HepG2 (cell line): ENCODE measurements around the gene ITM2B. TPM values are rescaled to one million over a fixed set of nuclear protein-coding genes. Genes with fewer than 3 reads are reported as not detected.

Experiments
- BCL6 ChIP-seq: IDR thresholded peaks from 2 replicates; pipeline ENCODE4 v1.6.1; 2016; ENCODE audit warnings: missing genetic modification reagents, missing compliant biosample characterization
- GATAD2A ChIP-seq: IDR thresholded peaks from 2 replicates; pipeline ENCODE4 v1.6.1; 2016
- GFI1 ChIP-seq: sonication (generic); formaldehyde crosslinking; IDR thresholded peaks from 2 replicates; pipeline ENCODE4 v1.5.0; 2020; ENCODE audit warnings: missing genetic modification reagents, mild to moderate bottlenecking, borderline replicate concordance
- HES4 ChIP-seq: sonication (generic); formaldehyde crosslinking; IDR thresholded peaks from 2 replicates; pipeline ENCODE4 v1.9.0; 2021; ENCODE audit warnings: mild to moderate bottlenecking, missing genetic modification reagents, borderline replicate concordance
- HOXA7 ChIP-seq: sonication (generic); formaldehyde crosslinking; IDR thresholded peaks from 2 replicates; pipeline ENCODE4 v1.8.1; 2022; ENCODE audit warnings: mild to moderate bottlenecking, missing genetic modification reagents, moderate library complexity
- KAT8 ChIP-seq: IDR thresholded peaks from 2 replicates; pipeline ENCODE4 v1.6.1; 2016; ENCODE audit warnings: missing genetic modification reagents, missing compliant biosample characterization
- KDM5B ChIP-seq: sonication (generic); formaldehyde crosslinking; IDR thresholded peaks from 2 replicates; pipeline ENCODE4 v1.4.0; 2020; ENCODE audit warnings: missing genetic modification reagents, mild to moderate bottlenecking, borderline replicate concordance
- MIER3 ChIP-seq: IDR thresholded peaks from 2 replicates; pipeline ENCODE4 v1.6.1; 2016; ENCODE audit warnings: missing compliant biosample characterization, borderline replicate concordance
- TBX2 ChIP-seq: sonication (generic); formaldehyde crosslinking; IDR thresholded peaks from 2 replicates; pipeline ENCODE4 v1.5.0; 2020; ENCODE audit warnings: missing genetic modification reagents, mild to moderate bottlenecking, borderline replicate concordance
- ZBTB33 ChIP-seq: sonication (generic); formaldehyde crosslinking; IDR thresholded peaks from 2 replicates; pipeline ENCODE4 v1.4.0; 2020; ENCODE audit warnings: missing genetic modification reagents
- ZFP36L2 ChIP-seq: sonication (generic); formaldehyde crosslinking; IDR thresholded peaks from 2 replicates; pipeline ENCODE4 v1.4.0; 2020; ENCODE audit warnings: missing genetic modification reagents
- ZKSCAN8 ChIP-seq: IDR thresholded peaks from 2 replicates; pipeline ENCODE4 v1.6.1; 2016; ENCODE audit warnings: borderline replicate concordance, missing genetic modification reagents, missing compliant biosample characterization
- ZMYM2 ChIP-seq: sonication (generic); formaldehyde crosslinking; IDR thresholded peaks from 2 replicates; pipeline ENCODE4 v1.8.0; 2022; ENCODE audit warnings: mild to moderate bottlenecking, missing genetic modification reagents
- ZNF143 ChIP-seq: sonication (generic); formaldehyde crosslinking; IDR thresholded peaks from 2 replicates; pipeline ENCODE4 v1.4.0; 2020; ENCODE audit warnings: missing genetic modification reagents
- ZNF225 ChIP-seq: sonication (generic); formaldehyde crosslinking; IDR thresholded peaks from 2 replicates; pipeline ENCODE4 v1.4.0; 2020; ENCODE audit warnings: mild to moderate bottlenecking, missing genetic modification reagents
- ZNF230 ChIP-seq: sonication (generic); formaldehyde crosslinking; IDR thresholded peaks from 2 replicates; pipeline ENCODE4 v1.4.0; 2020; ENCODE audit warnings: mild to moderate bottlenecking, missing genetic modification reagents
- ZNF501 ChIP-seq: sonication (generic); formaldehyde crosslinking; IDR thresholded peaks from 2 replicates; pipeline ENCODE4 v1.5.1; 2020; ENCODE audit warnings: mild to moderate bottlenecking, moderate library complexity, missing genetic modification reagents
- ZNF597 ChIP-seq: sonication (generic); formaldehyde crosslinking; IDR thresholded peaks from 2 replicates; pipeline ENCODE4 v1.5.0; 2020; ENCODE audit warnings: missing genetic modification reagents
- ZNF704 ChIP-seq: sonication (generic); formaldehyde crosslinking; IDR thresholded peaks from 2 replicates; pipeline ENCODE4 v1.8.1; 2023; ENCODE audit warnings: mild to moderate bottlenecking, inconsistent platforms, moderate library complexity, missing genetic modification reagents, borderline replicate concordance
- ZNF770 ChIP-seq: sonication (generic); formaldehyde crosslinking; IDR thresholded peaks from 2 replicates; pipeline ENCODE4 v1.5.0; 2020; ENCODE audit warnings: mild to moderate bottlenecking, missing genetic modification reagents
- ZNF784 ChIP-seq: sonication (generic); formaldehyde crosslinking; IDR thresholded peaks from 2 replicates; pipeline ENCODE4 v1.5.1; 2020; ENCODE audit warnings: missing genetic modification reagents, mild to moderate bottlenecking, borderline replicate concordance
- polyA plus RNA-seq, 8 experiments: library from polyadenylated mRNA; depleted of rRNA in 3 of 8; stranded (reverse) in 7 of 8; unstranded in 1 of 8; fragments of >200 nt; fragmentation: Illumina TruSeq in 4 of 8; extraction: Trizol in 4 of 8; gene quantifications; 2 replicates each; pipeline versions ENCODE4 v1.2.1 to v1.2.3, GENCODE V29; 2011 to 2016; ENCODE audit warnings: low read depth in 4 of 8, missing spikeins in 1 of 8, mixed read lengths in 1 of 8; ENCODE audit not compliant: insufficient read depth in 1 of 8
- total RNA-seq, 5 experiments: library from RNA; depleted of rRNA; stranded (reverse); fragments of >200 nt; fragmentation: Illumina TruSeq; extraction: Trizol; gene quantifications; 2 replicates each; pipeline ENCODE4 v1.2.3, GENCODE V29; 2016; ENCODE audit warnings: low read depth in 1 of 5

The ITM2B gene
- total and polyA plus RNA-seq, 2 of the 13 experiments (the other 11 are each of a cell fraction or from before 2014, with no cell fraction given), result 158 to 373 TPM

- TF ChIP-seq ZBTB33 (CRISPR knock-in tag) (peak; percentile 19; the same call in 1 of the 2 replicates), ZMYM2 (CRISPR knock-in tag) (peak; percentile 89), ZNF784 (CRISPR knock-in tag) (peak; percentile 82; the same call in 1 of the 2 replicates), ZNF770 (CRISPR knock-in tag) (peak; percentile 40; the same call in 1 of the 2 replicates), HES4 (CRISPR knock-in tag) (no peak), ZFP36L2 (CRISPR knock-in tag) (no peak), ZKSCAN8 (CRISPR knock-in tag) (peak; percentile 73), MIER3 (CRISPR knock-in tag) (peak; percentile 85; the same call in 1 of the 2 replicates), KAT8 (CRISPR knock-in tag) (no peak), BCL6 (CRISPR knock-in tag) (0 out of 2 replicates have a peak, but pooled peaks have one; percentile 30), HOXA7 (CRISPR knock-in tag) (no peak), KDM5B (CRISPR knock-in tag) (peak; percentile 77; the same call in 1 of the 2 replicates), ZNF230 (CRISPR knock-in tag) (peak; percentile 40; the same call in 1 of the 2 replicates), GATAD2A (CRISPR knock-in tag) (peak; percentile 87), ZNF597 (CRISPR knock-in tag) (no peak), ZNF225 (CRISPR knock-in tag) (peak; percentile 32; the same call in 1 of the 2 replicates), ZNF704 (CRISPR knock-in tag) (0 out of 2 replicates have a peak, but pooled peaks have one; percentile 52), ZNF501 (CRISPR knock-in tag) (peak; percentile 52; the same call in 1 of the 2 replicates), TBX2 (peak; percentile 89), GFI1 (CRISPR knock-in tag) (peak; percentile 71), ZNF143 (0 out of 2 replicates have a peak, but pooled peaks have one; percentile 6)
Observed at GRCh38 chr13:48201044-48201443, 32.0 kb upstream of the ITM2B start (continued).
